K562 treated with DMSO at 1 percent for 48 hours (cell line): Measurements from ENCODE around the gene CHST14. TPM values are rescaled to one million over a fixed set of nuclear protein-coding genes. Genes with fewer than 3 reads are reported as not detected.

Experiments
- total RNA-seq: library from RNA; unstranded; fragments of 300-600 nt; gene quantifications from 2 replicates; pipeline ENCODE4 v1.2.3, GENCODE V29; 2022; ENCODE audit warnings: low replicate concordance; ENCODE audit errors: extremely low read depth

Gene CHST14, protein sequence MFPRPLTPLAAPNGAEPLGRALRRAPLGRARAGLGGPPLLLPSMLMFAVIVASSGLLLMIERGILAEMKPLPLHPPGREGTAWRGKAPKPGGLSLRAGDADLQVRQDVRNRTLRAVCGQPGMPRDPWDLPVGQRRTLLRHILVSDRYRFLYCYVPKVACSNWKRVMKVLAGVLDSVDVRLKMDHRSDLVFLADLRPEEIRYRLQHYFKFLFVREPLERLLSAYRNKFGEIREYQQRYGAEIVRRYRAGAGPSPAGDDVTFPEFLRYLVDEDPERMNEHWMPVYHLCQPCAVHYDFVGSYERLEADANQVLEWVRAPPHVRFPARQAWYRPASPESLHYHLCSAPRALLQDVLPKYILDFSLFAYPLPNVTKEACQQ
- not detected in 2 replicates for total RNA-seq

DNA sequence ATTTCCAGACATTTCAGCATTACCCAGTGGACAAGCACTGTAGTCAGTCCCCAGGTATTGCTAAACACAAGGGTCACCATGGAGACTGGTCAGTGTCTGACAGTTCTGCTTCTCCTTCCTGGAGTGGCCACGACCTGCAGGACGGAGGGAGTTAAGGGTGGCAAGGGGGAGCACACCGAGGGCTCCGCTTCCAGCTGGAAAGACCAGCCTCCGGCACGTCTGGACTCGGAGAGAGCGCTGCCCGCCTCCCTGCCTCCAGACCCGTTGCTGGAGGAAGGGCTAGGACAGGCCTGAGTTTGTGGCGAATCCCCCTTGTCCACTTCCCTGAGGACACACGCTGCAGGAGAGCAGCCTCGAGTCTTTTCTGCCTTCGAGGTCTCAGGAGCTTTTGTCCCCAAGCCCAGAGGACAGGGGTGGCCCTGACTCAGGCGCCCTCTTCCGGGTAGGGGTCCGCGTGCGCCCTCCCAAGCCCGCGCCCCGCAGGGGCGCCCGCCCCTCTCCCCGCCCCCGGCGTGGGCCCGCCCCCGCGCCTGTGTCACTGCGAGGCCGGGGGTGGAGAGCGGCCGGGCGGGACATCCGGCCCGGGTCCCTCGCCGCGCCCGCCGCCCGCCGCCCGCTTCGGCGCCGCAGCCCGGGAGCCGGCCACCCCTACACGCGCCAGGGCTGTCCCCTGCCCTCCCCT is at the start of gene CHST14:
CHST14 (plus strand) TSS at position 562 of the 682 bp plus-strand sequence. CDS start 230 bp downstream, outside the sequence.

DNA sequence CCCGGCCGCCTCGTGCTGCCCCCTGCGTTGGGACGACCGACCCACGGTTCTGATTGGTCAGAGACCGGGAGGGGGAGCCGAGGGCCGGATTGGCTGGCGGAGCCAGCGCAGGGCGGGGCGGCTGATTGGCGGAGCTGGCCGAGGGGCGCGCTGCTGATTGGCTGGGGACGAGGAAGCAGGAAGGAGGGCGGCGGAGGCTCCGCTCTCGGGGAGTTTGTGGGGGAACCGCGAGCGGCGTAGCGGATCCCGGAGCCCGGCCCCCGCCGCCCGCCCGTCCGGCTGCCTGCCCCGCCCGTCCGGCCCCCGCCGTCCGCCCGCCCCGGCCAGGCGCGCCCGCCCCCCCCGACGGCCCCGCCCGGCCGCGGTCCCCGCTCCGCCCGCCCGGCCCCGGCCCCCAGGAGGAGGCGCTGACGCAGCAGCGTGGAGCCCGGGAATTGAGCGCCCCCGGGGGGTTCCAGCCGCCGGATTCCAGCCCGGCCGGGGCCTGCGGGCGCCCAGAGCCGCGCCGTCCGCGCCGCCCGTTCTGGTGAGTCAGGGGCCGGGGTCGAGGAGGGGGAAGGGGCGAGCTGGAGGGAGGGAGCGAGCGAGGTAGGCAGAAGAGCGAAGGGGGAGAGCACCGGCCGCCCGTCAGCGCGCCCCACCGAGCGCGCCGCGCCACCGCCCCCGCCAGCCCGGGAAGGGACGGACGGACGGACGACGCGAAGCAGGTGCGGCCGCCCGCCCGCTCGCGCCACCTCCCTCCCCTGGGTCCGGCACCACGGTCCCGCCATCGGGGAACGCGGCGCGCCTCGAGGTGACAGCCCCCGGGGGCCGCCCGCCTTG is 29.8 kb upstream of the CHST14 start, which contains the start of gene BAHD1:
BAHD1 (plus strand) TSS at position 211 of the 822 bp plus-strand sequence. CDS start 17,512 bp downstream, outside the sequence.

Other genes with a start within 250 kb of the CHST14 start
- gene PAK6, start 231.9 kb upstream of the CHST14 start, total RNA-seq, result not detected in 2 replicates
- not detected in 2 replicates for gene ANKRD63, start 187.9 kb upstream of the CHST14 start, total RNA-seq
- gene PLCB2, start 163.0 kb upstream of the CHST14 start, total RNA-seq, result not detected in 2 replicates
- not detected in 2 replicates for gene INAFM2, start 147.3 kb upstream of the CHST14 start, total RNA-seq
- gene CCDC9B, start 130.0 kb upstream of the CHST14 start, total RNA-seq, result not detected in 2 replicates
- not detected in 2 replicates for gene PHGR1, start 120.0 kb upstream of the CHST14 start, total RNA-seq
- not detected in 2 replicates for gene DISP2, start 112.8 kb upstream of the CHST14 start, total RNA-seq
- not detected in 2 replicates for gene KNSTRN, start 88.3 kb upstream of the CHST14 start, total RNA-seq
- not detected in 2 replicates for gene IVD, start 65.2 kb upstream of the CHST14 start, total RNA-seq
- not detected in 2 replicates for gene BAHD1, start 30.0 kb upstream of the CHST14 start, total RNA-seq
- gene CCDC32, start 94.1 kb downstream of the CHST14 start, total RNA-seq, result not detected in 2 replicates
- not detected in 2 replicates for gene RPUSD2, start 98.3 kb downstream of the CHST14 start, total RNA-seq
- gene KNL1, start 123.3 kb downstream of the CHST14 start, total RNA-seq, result not detected in 2 replicates
- gene RAD51, start 224.2 kb downstream of the CHST14 start, total RNA-seq, result not detected in 2 replicates